IMR-90 (cell line): ENCODE measurements around the gene RIN1. TPM values are rescaled to one million over a fixed set of nuclear protein-coding genes. Genes with fewer than 3 reads are reported as not detected.

Experiments
- ATAC-seq: fragments of 200-7000 bp; cut with Tn5 transposase; 2 replicates; pipeline ENCODE4 v1.9.1; 2020; ENCODE audit warnings: low read depth, mild to moderate bottlenecking, moderate library complexity
- BruUV-seq: library from RNA; stranded (reverse); fragments of 400-500 nt; replicated peaks from 2 replicates; lab custom pipeline; 2021; lab: Mats Ljungman, UMichigan
- CTCF ChIA-PET: fragments of 300-600 bp; formaldehyde crosslinking; extraction: SDS; loops from one replicate; lab custom pipeline; 2021; ENCODE audit warnings: antibody characterized with exemption; lab: Yijun Ruan, JAX
- POLR2A ChIA-PET: fragments of 300-600 bp; sonication (Branson Sonifier 250); formaldehyde crosslinking; loops from one replicate; lab custom pipeline; 2022; ENCODE audit warnings: antibody characterized with exemption; ENCODE audit not compliant: unreplicated experiment; lab: Charles Lee
- DNase-seq: peaks from one replicate; pipeline ENCODE4 v3.0.0; 2013
- H2AFZ ChIP-seq: replicated peaks from 2 replicates; pipeline ENCODE3; 2013; ENCODE audit warnings: low read length, mild to moderate bottlenecking; ENCODE audit not compliant: poor library complexity
- H2AK5ac ChIP-seq: 2 replicates; pipeline ENCODE4 v1.6.1; 2013; ENCODE audit warnings: low read depth, low read length, inconsistent platforms
- H2AK9ac ChIP-seq: replicated peaks from 2 replicates; pipeline ENCODE3; 2013; ENCODE audit warnings: mild to moderate bottlenecking, low read depth, low read length, moderate library complexity; ENCODE audit not compliant: poor library complexity
- H2BK120ac ChIP-seq: 2 replicates; pipeline ENCODE4 v1.6.1; 2013; ENCODE audit warnings: low read depth, low read length, inconsistent platforms
- H2BK15ac ChIP-seq: 3 replicates; pipeline ENCODE4 v1.6.1; 2013; ENCODE audit warnings: low read depth, low read length, inconsistent platforms
- H2BK20ac ChIP-seq: 2 replicates; pipeline ENCODE4 v1.6.1; 2013; ENCODE audit warnings: low read depth, mild to moderate bottlenecking, inconsistent platforms, low read length, moderate library complexity
- H2BK5ac ChIP-seq: 2 replicates; pipeline ENCODE4 v1.6.1; 2013; ENCODE audit warnings: mild to moderate bottlenecking, low read depth, low read length, inconsistent platforms; ENCODE audit not compliant: poor library complexity, severe bottlenecking
- H3K14ac ChIP-seq: replicated peaks from 2 replicates; pipeline ENCODE4 v1.6.1; 2013; ENCODE audit warnings: low read depth, low read length, inconsistent platforms
- H3K18ac ChIP-seq: 2 replicates; pipeline ENCODE4 v1.6.1; 2013; ENCODE audit warnings: low read depth, low read length, control low read depth
- H3K23ac ChIP-seq: 2 replicates; pipeline ENCODE4 v1.6.1; 2013; ENCODE audit warnings: low read depth, low read length, inconsistent platforms
- H3K27ac ChIP-seq: 2 replicates; pipeline ENCODE4 v1.5.1; 2013; ENCODE audit warnings: mild to moderate bottlenecking, control low read depth, low read length; ENCODE audit not compliant: insufficient read depth
- H3K27me3 ChIP-seq: 2 replicates; pipeline ENCODE4 v1.6.1; 2013; ENCODE audit warnings: low read length; ENCODE audit not compliant: control insufficient read depth, insufficient read depth
- H3K36me3 ChIP-seq: 2 replicates; pipeline ENCODE4 v1.6.1; 2013; ENCODE audit warnings: low read length, mixed read lengths; ENCODE audit not compliant: control insufficient read depth, insufficient read depth
- H3K4ac ChIP-seq: 2 replicates; pipeline ENCODE4 v1.6.1; 2013; ENCODE audit warnings: low read depth, low read length, inconsistent platforms
- H3K4me1 ChIP-seq: 2 replicates; pipeline ENCODE4 v1.6.1; 2013; ENCODE audit warnings: low read length, mixed read lengths; ENCODE audit not compliant: control insufficient read depth, insufficient read depth
- H3K4me2 ChIP-seq: 2 replicates; pipeline ENCODE4 v1.6.1; 2013; ENCODE audit warnings: low read depth, mild to moderate bottlenecking, control low read depth, low read length, moderate library complexity
- H3K4me3 ChIP-seq: 2 replicates; pipeline ENCODE4 v1.5.1; 2013; ENCODE audit warnings: low read depth, mild to moderate bottlenecking, control low read depth, low read length, moderate library complexity; ENCODE audit not compliant: insufficient read depth
- H3K56ac ChIP-seq: 2 replicates; pipeline ENCODE4 v1.6.1; 2013; ENCODE audit warnings: low read length, inconsistent platforms; ENCODE audit not compliant: insufficient read depth; ENCODE audit errors: extremely low read depth
- H3K79me1 ChIP-seq, 2 experiments: 2 replicates each; pipeline ENCODE4 v1.6.1; 2013; ENCODE audit warnings: low read length in 2 of 2, inconsistent platforms in 1 of 2, low read depth in 1 of 2
- H3K9ac ChIP-seq: 2 replicates; pipeline ENCODE4 v1.6.1; 2013; ENCODE audit warnings: low read depth, low read length, control low read depth
- H3K9me1 ChIP-seq: 2 replicates; pipeline ENCODE4 v1.6.1; 2013; ENCODE audit warnings: low read length, inconsistent platforms; ENCODE audit not compliant: insufficient read depth
- H3K9me3 ChIP-seq: 2 replicates; pipeline ENCODE4 v1.6.1; 2013; ENCODE audit warnings: low read length; ENCODE audit not compliant: control insufficient read depth, insufficient read depth
- H4K20me1 ChIP-seq: 2 replicates; pipeline ENCODE4 v1.6.1; 2013; ENCODE audit warnings: low read length, inconsistent platforms; ENCODE audit not compliant: insufficient read depth
- H4K5ac ChIP-seq: 2 replicates; pipeline ENCODE4 v1.6.1; 2013; ENCODE audit warnings: mild to moderate bottlenecking, low read depth, low read length, control low read depth
- H4K8ac ChIP-seq, 2 experiments: 2 replicates each; pipeline ENCODE4 v1.6.1; 2013; ENCODE audit warnings: low read depth in 2 of 2, low read length in 2 of 2, control low read depth in 1 of 2, inconsistent platforms in 1 of 2
- H4K91ac ChIP-seq: 2 replicates; pipeline ENCODE4 v1.6.1; 2013; ENCODE audit warnings: low read depth, low read length, inconsistent platforms; ENCODE audit not compliant: insufficient read depth
- MAZ ChIP-seq: IDR thresholded peaks from 2 replicates; pipeline ENCODE4 v1.6.1; 2012; ENCODE audit warnings: low read depth, mild to moderate bottlenecking, low read length, improper control_type of control experiment, moderate library complexity, borderline replicate concordance
- WGBS, 2 experiments: methylation state at CpG; one replicate each; pipeline versions ENCODE4 v1.1.5 to v1.1.7; 2013; ENCODE audit warnings: missing lambda C conversion rate in 2 of 2; ENCODE audit not compliant: insufficient read length in 1 of 2; ENCODE audit errors: extremely low coverage in 2 of 2; 5-methylcytosine and 5-hydroxymethylcytosine counted together
- dilution Hi-C: fragments of 300-500 bp; cut with HindIII; formaldehyde crosslinking; loops from one replicate; pipeline ENCODE4 v1.14.3; 2018; ENCODE audit warnings: low sequenced_read_pairs; ENCODE audit not compliant: unreplicated experiment
- in situ Hi-C: fragments of 300-500 bp; cut with MboI; formaldehyde crosslinking; loops from 3 replicates; pipeline ENCODE4 v1.14.3; 2019; ENCODE audit warnings: low sequenced_read_pairs, inconsistent platforms, mixed read lengths
- intact Hi-C: fragments of 100-400 bp; cut with micrococcal nuclease; formaldehyde crosslinking; loops from 2 replicates; pipeline ENCODE4 v1.10.0; 2022
- polyA plus RNA-seq, 3 experiments: library from polyadenylated mRNA; depleted of rRNA; stranded (reverse); fragments of >200 nt; gene quantifications; 2 replicates each; pipeline ENCODE4 v1.2.3, GENCODE V29; 2012; ENCODE audit warnings: low replicate concordance in 1 of 3
- total RNA-seq: library from RNA; depleted of rRNA; stranded (reverse); fragments of >200 nt; gene quantifications from 2 replicates; pipeline ENCODE4 v1.2.3, GENCODE V29; 2012
- TF ChIP-seq, protein P1 (sequence below): fragments of 150-350 bp; IDR thresholded peaks from 2 replicates; pipeline ENCODE4 v1.6.1; 2017; ENCODE audit warnings: mild to moderate bottlenecking, antibody characterized with exemption, low read length, low read depth

RIN1 gene
- total and polyA plus RNA-seq, 2 of the 4 experiments (the other 2 are of a cell fraction), result 9.9 to 20.8 TPM

DNA sequence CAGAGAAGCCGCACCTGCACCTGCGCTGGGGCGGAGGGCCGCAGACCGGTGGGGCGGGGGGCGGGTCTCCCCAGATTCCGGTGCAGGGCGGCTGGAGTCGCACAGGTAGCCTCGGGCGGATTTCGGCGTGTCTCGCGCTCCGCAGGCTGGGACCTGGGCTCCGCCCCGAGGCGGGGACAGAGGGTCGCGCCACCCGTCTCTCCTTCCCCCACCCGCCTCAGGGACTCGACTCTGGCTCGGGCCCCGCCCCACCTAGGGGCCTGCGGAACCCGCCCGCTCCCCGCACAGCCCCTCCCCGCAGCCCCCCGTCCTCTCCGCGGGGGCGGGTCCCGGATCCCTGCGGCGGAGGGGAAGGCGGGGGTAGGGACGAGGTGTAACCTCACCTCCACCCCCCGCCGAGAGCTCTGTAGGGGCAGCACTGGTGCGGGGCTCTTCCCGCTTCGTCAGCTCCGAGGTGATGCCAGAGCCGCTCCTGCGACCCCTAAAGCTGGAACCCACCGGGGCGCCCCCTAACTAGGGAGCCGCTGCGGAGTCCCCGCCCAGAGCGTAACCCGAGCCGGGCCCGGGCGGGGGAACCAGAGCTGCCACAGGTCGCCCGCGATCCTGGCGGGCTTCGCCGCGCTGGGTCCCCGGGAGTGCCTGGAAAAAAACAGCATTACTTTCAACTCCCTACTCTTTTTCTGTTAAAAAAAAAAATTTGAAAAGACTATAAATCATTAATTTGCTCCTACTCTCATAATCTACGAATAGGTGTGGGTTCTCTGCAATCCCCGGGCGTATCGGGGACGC is 35.6 kb upstream of the RIN1 start, which contains the start of gene SLC29A2:
Gene SLC29A2 (minus strand): TSS at position 134 of the 789 bp plus-strand sequence. CDS start 169 bp downstream, outside the sequence.
- Histone ChIP-seq H3K27me3 (peaks cover 16% of the 10 kb centered on the region), H4K20me1 (peaks cover 6% of the 10 kb centered on the region; the same call in 1 of the 2 replicates), H3K4ac (no peak within 1 kb of the TSS), H2BK20ac (no peak within 1 kb of the TSS), H3K23ac (peak within 1 kb of the TSS; percentile 71; the same call in 1 of the 2 replicates), H3K27ac (no peak within 1 kb of the TSS), H3K4me1 (peaks cover 7% of the 10 kb centered on the region), H3K4me3 (peak within 1 kb of the TSS; percentile 61), H3K14ac (no peak within 1 kb of the TSS), H2BK15ac (no peak within 1 kb of the TSS), H3K4me2 (peak within 1 kb of the TSS; percentile 85), H3K9ac (no peak within 1 kb of the TSS), H3K18ac (no peak within 1 kb of the TSS), H3K9me1 (peaks cover 7% of the 10 kb centered on the region; the same call in 1 of the 2 replicates), H2AK5ac (no peak within 1 kb of the TSS), H2AK9ac (peak within 1 kb of the TSS; percentile 93), H2AFZ (peak within 1 kb of the TSS; percentile 95), H4K91ac (no peak within 1 kb of the TSS), H4K5ac (no peak within 1 kb of the TSS), H3K9me3 (no peaks in the 10 kb centered on the region), H4K8ac (no peak within 1 kb of the TSS), H3K79me1 (no peaks in the 10 kb centered on the region), H3K56ac (no peak within 1 kb of the TSS), H2BK120ac (no peak within 1 kb of the TSS), H3K36me3 (no peaks in the 10 kb centered on the region), H2BK5ac (no peak within 1 kb of the TSS)
- peak; percentile 31; the same call in 1 of the 2 replicates for TF ChIP-seq MAZ
- TF ChIP-seq, protein P1, sequence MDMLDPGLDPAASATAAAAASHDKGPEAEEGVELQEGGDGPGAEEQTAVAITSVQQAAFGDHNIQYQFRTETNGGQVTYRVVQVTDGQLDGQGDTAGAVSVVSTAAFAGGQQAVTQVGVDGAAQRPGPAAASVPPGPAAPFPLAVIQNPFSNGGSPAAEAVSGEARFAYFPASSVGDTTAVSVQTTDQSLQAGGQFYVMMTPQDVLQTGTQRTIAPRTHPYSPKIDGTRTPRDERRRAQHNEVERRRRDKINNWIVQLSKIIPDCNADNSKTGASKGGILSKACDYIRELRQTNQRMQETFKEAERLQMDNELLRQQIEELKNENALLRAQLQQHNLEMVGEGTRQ, result no peak
- ChIA-PET POLR2A (no interaction called here), CTCF (interaction anchor here (0.7 to 1.0 kb wide), 2 partner anchors 14 to 36 kb away, joined by 3 read pairs; partner anchors contain the start of gene RIN1)
- BruUV-seq, result no TSS peak
- in situ Hi-C loops, result no loop called here
- peak; percentile 57 for ATAC-seq
- dilution Hi-C loops, result no loop called here
- intact Hi-C loops, result no loop called here
- WGBS, 2 experiments, result 2% methylated on average over 11 of the region's 72 CpGs; no CpG with 5 or more reads in 1 of the 2 experiments
- DNase-seq, result no peak
